HG03175 (cell line): ENCODE measurements around the gene PRELID3B.

ENCODE experiments used
- ATAC-seq: cut with Tn5 transposase; IDR thresholded peaks from one replicate; pipeline ENCODE4 v1.9.1; 2021; ENCODE audit warnings: mild to moderate bottlenecking, moderate library complexity; ENCODE audit not compliant: unreplicated experiment

PRELID3B gene

GRCh38 chr20:58997141-58997770, 45.3 kb downstream of the PRELID3B start:
- ATAC-seq = no peak

DNA sequence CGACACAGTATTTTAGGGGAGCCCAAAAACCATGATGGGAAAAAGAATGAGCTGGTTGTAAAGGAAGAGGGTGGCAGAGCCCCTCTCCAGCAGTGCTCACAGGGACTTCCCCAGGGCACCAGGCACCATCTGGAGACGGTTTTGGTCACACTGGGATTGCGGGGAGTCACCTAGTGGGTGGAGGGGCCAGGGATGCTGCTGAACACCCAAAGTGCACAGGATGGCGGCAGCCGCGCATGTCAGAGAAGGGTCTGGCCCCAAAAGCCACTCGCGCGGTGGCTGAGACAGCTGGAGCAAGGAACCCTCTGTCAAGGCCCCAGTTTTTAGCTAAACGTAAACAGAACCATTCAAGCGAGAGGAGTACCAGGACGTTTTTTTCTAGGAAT, 46.4 kb downstream of the PRELID3B start:
- no peak for ATAC-seq

GRCh38 chr20:58995461-58996225, 46.9 kb downstream of the PRELID3B start:
- no peak for ATAC-seq

DNA sequence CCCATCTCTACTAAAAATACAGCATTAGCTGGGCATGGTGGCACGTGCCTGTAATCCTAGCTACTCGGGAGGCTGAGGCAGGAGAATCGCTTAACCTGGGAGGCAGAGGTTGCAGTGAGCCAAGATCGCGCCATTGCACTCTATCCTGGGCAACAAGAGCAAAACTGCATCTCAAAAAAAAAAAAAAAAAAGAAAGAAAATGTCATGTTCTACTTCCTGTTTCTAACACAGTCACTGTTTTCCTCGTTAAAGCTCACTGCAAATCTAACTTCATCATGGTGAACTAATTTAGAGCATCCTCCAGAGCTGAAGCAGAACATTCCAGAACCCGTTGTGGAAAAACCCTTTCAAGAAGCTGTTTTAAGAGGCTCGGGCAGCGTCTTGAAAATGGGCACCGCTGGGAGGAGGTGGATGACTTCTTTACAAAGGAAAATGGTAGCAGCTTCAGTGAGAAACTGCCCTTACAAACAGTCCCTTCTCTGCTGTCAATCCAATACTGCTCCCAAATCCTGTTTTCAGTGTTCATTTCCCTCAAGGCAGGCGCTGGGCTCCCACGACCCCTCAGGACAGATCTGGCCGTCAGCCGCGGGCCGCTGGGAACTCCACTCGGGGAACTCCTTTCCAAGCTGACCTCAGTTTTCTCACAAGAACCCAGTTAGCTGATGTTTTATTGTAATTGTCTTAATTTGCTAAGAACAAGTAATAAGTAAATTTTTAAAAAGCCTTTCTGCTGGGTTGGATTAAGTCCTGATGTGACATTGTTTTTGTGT, 48.0 kb downstream of the PRELID3B start:
- no peak for ATAC-seq

GRCh38 chr20:58993332-58994248, 49.0 kb downstream of the PRELID3B start:
- no peak for ATAC-seq

DNA sequence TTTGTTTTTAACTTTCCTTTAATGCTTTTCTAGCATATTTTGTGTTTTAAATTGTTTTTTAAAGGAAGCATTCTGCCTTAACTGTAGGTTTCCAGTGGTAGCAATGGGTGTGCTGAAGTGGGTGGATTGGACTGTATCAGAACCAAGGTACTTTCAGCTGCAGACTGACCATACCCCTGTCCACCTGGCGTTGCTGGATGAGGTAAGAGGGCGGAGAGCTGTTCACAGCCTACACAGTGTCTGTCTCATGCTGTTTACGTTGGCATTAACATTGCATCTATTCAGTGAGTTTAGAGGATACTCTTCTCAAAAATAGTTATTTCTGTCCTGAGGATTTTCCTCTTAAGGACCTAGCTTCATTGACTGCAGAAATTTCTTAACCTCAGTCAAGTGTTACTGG, 49.7 kb downstream of the PRELID3B start:
- ATAC-seq = no peak

DNA sequence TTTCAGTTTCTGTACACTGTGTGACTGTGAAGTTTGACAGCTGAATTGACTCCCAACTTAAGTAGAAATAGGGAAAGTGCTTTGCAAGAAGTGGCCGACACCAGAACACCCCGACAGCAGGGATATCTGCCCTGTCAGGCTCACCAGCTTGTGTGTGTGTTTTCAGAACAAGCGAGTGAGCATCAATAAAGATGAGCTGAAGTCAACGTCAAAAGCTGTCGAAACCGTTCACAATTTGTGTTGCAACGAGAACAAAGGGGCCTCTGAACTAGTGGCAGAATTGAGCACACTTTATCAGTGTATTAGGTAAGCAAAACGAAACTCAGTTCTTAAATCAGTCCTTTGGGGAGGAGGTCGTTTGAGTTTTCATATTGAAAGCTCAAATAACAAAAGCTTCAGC, 50.9 kb downstream of the PRELID3B start:
- ATAC-seq = no peak

GRCh38 chr20:58990651-58991445, 51.7 kb downstream of the PRELID3B start:
- no peak for ATAC-seq

DNA sequence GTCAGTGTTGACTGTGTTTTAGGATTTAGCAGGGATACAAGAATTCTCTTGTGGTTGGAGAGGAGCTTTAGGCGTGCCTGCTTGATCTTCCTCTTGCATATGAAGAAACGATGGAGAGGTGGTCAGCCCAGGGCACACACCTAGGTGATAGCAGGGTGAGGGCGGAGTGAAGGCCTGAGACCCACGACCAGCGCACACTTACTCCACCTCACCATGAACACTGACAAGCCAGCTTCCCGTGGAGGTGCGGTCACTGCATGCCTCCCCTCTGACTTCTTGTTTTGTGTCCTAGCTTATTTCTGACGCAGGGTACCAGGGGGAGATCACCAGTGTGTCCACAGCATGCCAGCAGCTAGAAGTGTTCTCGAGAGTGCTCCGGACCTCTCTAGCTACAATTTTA, 53.4 kb downstream of the PRELID3B start:
- ATAC-seq = no peak

DNA sequence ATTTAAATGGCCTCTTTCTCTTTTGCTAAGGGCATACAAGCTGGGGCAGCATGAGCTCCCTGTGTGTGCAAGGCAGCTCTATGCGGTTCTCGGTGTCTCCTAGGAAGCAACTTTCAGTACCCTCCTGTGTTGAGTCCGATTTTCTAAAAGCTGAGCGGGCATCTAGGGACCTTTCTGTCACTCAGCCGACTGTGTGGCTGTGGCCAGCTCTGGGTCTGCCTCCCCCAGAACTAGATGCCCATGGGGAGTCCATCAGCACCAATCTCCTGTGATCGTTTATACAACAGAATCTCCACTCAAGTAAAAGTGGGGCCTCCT, 54.1 kb downstream of the PRELID3B start:
- ATAC-seq = no peak

DNA sequence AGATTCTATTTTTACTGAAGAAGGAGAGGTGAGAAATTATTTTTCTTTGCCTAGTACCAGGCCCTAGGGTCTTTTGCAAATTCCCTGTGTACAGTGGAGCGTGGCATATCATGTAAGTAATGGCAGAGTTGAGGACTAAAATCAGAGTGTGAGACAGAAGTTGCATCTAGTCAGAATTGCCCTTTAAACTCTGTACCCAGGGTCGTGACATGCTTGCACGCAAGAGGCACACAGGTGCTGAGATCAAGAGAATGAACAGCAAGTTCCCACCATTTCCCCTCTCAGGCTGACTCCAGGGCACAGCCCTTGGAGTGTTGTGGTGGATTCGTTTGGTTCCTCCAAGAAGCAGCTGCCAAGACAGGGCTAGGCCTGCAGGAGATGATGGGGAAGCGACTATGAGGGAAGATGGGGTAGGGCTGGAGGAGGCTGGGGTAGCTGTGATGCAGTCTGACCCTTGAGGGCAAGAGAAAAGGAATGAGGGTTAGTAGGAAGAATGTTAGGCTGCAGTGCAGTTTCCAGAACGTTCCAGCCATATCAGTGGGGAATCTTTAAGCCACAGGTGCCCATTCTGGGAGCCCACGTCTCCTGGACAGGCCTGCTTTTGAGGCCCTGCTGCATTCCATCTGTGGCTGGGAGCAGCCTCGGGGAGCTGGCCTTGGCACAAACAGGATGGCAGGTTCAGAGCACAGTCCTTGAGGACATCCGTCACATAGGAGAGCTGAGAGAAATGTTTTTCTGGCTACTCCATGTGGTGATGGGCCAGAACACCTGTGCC, 54.6 kb downstream of the PRELID3B start:
- no peak for ATAC-seq

- no peak for ATAC-seq
These were observed 55.5 kb downstream of the PRELID3B start for GRCh38 chr20:58986968-58987517.

DNA sequence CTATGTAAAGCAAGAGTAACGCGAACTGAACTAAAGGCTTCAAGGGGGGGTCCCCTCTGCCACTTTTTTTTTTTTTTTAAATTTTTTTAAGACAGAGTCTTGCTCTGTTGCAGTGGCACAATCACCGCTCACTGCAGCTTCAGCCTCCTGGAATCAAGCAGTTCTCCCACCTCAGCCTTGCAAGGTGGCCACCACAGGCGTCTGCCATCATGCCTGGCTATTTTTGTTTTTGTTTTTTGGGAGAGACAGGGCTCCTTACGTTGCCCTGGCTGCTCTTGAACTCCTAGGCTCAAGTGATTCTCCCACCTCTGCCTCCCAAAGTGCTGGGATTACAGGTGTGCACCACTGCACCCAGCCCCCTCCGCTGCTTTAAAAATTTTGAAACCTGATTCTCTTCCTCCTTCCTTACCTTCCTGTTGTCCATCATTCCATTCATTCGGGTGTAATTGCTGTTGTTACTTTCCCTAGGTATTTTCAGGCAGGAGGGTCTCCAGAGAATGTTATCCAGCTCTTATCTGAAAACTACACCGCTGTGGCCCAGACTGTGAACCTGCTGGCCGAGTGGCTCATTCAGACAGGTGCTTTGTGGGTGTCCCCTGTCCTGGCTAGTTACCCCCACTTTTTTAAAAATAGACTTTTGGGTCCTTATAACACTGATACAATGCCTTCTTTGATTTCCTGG, 56.2 kb downstream of the PRELID3B start:
- ATAC-seq = no peak

GRCh38 chr20:58985656-58986055, 56.9 kb downstream of the PRELID3B start:
- no peak for ATAC-seq

DNA sequence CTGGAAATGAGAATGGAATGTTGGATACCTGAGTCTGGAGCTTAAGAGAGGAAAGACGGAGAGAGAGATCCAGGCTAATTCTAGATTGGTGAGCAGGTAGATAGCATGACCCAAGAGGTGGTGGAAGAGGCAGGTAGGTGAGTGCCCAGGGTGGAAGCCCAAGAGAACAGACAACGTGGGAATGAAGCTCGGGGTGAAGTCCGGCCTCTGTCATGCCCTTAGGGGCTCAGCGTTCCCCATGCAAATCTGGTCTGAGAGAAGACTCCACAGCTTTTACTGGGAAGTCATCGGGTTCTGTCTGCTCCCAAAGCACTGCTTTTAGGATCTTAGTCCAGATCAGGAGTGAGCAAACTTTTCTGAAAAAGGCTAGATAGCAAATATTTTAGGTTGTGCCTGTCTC, 57.9 kb downstream of the PRELID3B start:
- no peak for ATAC-seq
